GM19351 (cell line): ENCODE data around the gene ADPRHL1.
"Not testable (repeated sequence)": the region's sequence is repeated elsewhere in the genome, so short reads cannot be mapped to it uniquely, and the experiment has no call there.

Experiments
- ATAC-seq: cut with Tn5 transposase; IDR thresholded peaks from one replicate; pipeline ENCODE4 v1.9.1; 2021; ENCODE audit warnings: mild to moderate bottlenecking, moderate library complexity; ENCODE audit not compliant: unreplicated experiment

The ADPRHL1 gene

DNA sequence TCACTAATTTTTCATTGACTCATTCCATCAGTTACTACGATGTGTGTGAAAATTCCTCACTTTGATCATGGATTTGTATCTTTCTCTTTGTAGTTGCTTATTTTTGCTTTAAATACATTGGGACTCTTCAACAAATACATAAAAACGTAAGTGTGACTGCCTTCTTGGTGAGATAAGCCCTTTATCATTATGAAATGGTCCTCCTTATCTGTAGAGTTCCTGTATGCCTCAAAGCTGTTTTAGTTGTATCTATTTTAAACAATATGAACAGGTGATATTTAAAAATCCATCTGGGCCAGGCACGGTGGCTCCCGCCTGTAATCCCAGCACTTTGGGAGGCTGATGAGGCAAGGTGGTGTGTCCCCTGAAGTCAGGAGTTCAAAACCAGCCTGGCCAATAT is 25.9 kb upstream of the ADPRHL1 start:
- ATAC-seq: no peak

DNA sequence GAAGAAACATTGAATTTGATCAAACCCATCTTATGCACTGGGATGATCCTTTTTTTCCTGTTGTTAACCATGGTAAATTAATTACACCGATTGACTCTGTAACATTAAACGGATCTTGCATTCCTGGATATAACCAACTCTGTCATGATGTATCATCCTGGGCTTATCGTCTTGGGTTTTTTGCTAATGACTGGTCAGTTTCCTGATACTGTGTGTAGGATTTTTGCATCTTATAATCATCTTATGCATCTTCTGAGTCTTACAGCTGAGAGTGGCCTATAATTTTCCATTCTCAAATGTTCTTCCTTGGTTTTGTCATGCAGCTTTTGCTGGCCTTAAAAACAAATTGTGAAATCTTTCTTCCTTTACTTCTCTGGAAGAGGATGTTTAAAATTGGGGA is 24.4 kb upstream of the ADPRHL1 start:
- ATAC-seq: no peak

DNA sequence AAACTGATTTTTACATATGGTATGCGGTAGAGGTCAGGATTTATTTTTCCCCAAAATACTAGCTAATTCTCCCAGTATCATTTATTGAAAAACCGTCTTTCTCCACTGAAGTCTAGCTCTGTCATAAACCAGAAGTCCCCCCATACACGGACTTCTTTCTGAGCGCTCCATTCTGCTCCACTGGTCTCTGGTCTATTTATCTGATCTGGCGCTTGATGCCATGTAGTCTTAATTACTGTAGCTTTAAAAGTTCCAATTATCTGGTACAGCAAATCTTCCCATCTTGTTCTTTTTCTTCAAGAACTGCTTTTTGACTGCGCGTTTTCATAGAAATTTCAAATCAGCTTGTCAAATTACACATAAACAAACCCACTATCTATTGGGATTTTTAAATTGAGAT is 23.5 kb upstream of the ADPRHL1 start:
- no peak for ATAC-seq

DNA sequence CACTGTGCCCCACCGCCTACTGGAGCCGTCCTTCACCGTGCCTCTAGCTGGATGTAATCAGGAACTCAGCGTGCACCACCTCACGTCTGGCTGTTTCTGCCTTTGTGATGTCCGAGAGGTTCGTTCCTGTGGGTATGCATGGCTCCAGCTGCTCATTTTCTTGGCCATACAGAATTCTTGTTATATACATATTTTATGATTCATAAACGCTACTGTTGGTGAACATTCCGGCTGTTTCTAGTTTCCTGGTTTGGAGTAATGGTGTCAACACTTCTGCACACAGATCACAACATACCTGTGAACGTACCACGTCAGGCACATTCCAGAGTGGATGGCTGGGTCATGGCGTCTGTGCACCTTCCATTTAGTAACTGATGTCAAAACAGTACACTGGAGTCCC is 22.6 kb upstream of the ADPRHL1 start:
- ATAC-seq: no peak

DNA sequence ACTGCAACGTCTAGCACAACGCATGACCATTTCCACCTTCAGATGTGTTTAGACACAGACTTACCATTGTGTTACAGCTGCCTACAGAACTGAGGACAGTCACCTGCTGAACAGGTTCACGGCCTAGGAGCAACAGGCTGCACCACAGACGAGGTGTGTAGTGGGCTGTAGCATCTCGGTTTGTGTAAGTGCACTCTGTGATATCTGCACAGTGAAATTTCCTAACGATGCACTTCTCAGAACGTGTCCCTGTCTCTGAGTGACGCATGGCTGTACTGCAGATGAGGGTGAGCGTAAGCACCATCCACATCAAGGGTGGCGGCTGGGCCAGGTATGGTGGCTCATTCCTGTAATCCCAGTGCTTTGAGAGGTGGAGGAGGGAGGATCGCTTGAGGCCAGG is 22.0 kb upstream of the ADPRHL1 start:
- no peak for ATAC-seq

DNA sequence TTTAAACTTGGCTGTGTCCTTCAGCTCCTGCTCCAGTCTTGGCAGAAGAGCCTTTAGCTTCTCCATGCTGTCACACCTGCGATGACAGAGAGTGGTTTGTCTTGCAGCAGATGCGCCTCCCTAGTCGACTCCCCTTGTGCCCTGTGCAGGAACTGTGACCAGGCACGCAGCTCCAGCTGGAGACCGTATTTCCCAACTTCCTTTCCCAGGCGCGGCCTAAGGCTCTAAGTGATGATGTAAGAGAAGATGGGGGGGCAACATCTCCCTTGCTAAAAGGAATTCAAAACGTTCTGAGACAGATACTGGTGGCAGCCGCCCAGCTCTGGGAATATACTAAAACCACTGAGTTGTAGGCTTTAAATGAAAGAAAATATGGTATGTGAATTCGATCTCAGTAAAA is 20.9 kb upstream of the ADPRHL1 start:
- no peak for ATAC-seq

DNA sequence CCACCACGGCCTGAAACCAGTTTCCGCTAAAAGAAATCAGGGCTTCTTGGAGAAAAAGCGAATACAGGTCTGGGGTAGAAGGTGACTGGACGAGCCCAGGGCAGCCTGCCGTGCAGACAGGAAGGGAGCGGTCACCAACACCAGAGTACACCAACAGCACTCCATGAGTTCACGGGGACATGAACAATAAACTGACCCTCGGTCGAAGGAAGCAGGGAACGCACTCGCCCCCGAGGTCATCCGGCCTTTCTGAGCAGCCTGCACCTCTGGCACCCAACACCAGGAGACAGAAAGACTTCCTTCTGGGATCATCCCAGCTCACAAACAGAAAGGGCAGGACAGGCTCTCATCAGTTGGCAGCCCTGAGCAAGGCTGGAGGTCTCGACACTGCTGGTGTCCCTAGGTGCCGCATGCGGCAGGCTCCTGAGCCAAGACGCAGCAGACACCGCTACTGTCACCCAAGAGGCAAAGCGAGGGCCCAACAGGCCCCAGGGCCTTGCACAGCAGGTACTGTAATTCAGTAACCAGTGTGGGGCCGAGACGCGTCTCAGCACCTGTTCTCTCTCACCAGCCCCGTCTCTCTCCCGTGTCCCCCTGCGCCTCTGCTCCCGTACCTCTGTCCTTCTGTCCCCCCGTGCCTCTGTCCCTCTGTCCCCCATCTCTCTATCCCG is 19.2 kb upstream of the ADPRHL1 start:
- ATAC-seq: no peak

DNA sequence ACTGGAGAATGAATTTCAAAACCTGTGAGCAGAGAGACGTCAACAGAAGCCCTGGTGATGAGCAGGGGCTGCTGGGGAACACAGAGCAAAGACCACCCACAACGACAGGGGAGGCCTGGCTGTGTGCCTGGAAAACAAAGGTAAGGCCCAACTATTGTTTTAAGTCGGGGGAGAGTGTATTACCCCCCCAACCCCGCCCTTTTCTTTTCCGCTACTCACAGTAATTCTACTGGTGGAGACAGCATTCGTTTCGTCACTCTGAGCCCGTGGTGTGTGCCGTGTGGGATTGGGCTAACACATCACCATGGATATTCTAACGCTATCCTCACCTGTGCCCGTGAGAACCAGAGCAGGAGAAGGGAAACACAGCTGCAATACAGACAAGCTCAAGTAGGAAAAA is 18.6 kb upstream of the ADPRHL1 start:
- ATAC-seq: no peak

DNA sequence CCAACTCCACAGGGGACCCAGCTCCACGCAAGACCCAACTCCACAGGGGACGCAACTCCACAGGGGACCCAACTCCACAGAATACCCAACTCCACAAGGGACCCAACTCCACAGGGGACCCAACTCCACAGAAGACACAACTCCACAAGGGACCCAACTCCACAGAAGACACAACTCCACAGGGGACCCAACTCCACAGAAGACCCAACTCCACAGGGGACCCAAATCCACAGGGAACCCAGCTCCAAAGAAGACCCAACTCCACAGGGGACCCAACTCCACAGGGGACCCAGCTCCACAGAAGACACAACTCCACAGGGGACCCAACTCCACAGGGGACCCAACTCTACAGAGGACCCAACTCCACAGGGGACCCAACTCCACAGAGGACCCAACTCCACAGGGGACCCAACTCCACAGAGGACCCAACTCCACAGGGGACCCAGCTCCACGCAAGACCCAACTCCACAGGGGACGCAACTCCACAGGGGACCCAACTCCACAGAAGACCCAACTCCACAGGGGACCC is 17.4 kb upstream of the ADPRHL1 start:
- ATAC-seq: not testable (repeated sequence)

DNA sequence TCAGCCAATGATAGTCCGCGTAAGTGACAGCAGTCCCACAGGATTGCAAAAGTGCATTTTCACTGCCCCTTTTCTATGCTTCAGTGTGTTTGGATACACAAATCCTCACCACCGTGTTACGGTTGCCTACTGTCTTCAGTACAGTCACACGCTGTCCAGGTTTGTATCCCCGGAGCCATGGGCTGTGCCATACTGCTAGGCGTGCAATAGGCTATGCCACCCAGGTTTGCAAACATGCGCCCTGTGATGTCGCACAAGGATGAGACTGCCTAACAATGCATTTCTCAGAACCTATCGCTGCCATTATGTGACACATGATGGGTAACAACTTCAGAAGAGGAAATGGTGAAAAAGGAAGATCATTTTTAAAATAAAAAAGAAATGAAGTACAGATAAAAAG is 16.8 kb upstream of the ADPRHL1 start:
- no peak for ATAC-seq

DNA sequence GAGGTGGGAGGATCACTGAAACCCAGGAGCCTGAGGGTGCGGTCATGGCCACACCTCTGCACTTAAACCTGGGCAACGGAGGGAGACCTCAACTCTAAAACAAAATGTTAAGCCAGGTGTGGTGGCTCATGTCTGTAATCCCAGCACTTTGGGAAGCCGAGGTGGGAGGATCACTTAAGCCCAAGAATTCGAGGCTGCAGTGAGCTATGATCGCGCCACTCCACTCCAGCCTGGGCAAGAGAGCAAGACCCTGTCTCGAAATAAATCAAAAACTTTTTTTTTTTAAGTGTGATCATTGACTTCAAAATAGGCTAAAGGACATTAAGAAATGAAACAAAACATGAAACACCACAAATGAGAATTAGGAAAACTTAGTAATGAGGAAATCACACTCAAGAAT is 16.3 kb upstream of the ADPRHL1 start:
- ATAC-seq: no peak

DNA sequence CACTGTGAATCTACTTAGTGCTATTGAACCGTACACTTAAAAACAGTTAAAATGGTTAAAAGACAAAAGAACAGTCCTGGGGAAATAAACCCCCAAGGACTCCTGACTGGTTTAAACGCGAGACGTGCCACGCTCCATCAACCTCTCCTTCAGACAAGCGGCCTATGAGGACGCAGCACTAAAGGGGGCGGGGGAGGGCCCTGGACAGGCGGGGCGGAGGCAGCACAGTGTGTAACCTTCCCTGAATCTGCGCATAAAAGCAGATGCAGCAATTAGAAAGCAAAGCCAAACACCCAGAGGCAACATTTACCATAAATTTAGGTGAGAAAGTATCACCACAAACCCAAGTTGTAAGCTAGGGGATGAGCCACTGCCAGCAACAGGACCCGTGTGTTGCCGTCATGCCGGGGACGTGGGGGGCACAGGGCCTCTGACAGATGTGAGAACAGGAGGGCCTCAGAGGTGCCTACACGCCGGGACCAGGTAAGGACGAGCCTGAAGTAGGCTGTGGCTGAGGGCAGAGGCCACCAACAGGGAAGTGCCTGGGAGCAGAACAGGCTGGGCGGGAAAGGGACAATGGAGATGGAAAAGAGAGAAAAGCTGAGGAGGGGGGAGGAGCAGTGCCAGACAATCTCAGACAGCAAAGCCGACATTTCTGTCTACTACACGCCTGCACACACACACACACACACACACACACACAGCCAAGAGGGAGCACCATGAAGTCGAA is 15.3 kb upstream of the ADPRHL1 start:
- no peak for ATAC-seq

DNA sequence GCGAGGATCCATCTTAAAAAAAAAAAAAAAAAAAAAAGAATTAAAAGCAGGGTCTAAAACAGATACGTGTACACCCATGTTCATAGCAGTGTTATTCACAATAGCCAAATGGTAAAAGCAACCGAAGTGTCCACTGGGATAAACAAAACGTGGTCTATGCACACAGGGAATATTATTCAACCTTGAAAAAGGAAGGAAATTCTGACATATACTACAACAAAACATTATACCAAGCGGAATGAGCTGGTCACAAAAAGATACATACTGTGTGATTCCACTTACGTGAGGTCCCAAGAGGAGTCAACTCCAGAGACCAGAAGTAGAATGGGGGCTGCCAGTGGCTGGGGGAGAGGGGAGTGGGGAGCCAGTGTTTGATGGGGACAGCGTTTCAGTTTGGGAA is 14.7 kb upstream of the ADPRHL1 start:
- ATAC-seq: no peak

DNA sequence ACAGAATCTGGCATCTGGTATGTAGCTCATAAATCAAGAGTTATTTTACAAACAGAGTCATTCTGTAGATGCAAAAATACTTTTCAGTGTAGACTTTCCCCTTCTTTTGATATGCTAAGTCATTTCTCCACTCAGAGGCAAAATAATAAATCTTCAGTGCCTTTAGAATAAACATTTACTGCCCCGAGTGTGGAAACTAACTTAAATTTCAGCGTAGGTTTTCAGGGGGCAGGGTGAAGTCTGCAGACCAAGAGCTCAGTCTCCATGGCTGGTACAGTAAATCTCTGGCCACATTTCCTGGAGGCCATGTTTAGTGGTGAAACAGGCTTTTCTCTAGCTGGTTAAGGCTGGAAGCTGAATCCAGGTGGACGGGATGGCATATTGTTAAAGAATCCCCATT is 13.1 kb upstream of the ADPRHL1 start:
- ATAC-seq: no peak

DNA sequence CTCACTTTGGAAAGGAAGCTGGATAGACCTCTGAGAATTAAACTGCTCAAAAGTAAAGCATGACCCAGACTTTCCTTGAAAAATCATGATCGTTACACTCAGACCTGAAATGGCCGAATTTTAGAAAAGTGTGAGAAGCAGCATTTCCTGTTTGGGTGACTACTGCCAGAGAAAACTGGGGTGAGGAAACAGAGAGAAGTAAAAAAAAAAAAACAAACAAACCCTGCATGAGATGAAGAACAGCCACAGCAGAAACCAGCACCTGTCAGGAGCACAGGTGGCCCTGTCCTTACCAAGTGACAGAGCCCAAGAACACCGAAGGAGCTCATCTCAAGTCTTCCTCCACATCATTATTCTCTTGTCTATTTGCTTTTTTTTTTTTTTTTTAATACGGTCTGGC is 12.0 kb upstream of the ADPRHL1 start:
- no peak for ATAC-seq

DNA sequence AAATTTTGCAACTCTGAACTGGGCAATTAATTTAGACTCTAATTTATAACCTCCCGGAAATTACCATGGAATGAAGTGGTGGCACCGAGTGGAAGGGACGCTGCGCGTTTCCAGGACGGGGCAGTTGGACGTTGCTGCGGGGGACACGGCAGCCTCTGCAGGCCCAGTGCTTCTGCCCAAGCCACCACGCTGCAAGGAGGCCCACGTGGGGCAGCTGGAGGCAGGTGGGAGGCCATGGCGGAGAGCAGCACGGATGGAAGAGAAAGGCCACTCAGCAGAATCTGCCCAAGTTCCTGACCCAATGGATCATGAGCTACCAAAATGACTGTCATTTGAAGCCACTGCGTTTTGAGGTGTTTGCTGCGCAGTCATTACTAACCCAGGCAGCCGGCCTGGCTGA is 11.2 kb upstream of the ADPRHL1 start:
- ATAC-seq: no peak

DNA sequence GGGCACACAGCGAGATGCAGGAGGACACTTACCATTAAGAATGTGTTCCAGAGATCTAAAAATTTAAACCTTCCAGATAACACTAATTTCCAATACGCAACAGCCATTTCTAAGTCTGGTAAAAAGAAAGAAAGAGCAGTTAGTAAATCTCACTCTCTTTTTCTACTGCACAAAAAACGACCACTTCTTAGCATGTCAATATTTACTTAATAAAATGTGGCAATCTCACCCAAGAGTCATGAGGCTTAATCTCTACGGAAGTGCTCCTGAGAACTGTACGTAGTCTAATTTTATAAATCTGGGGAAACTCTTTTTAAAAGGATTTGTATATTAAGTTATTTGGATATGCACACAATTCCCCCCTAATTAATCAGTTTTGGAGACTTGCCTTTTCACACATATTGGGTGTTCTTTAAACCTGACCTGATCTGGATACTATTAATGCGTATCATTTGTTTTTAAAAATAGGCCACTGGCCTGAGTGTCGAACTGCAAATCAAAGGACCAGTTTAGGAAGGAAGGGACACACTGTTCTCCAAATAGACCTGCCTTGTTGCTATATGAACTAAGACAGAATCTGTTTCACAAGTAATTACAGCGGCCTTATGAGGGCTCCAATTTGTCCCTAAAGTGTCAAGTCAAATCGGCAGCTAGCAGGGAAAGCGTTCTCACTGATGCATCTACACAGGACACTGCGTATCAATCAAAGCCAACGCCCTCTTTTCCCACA is 7.9 kb upstream of the ADPRHL1 start:
- ATAC-seq: no peak

DNA sequence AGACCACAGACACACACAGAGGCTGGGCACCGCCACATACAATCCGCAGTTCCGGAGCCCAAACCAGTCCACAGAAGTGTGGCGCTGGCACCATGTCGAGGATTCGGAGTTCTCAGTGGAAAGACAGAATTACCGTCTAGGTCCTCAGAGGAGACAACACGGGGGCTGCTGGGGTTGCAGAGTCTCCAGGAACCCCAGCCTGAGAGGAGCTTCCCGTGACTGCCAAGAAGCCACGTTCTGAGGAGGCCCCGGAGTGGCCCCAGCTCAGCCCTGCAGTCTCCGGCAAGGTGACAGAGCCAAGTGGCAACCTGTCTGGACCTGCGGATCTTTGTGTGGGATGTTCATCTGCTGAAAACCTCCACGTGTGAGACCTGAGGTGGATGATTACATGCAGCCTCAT is 7.3 kb upstream of the ADPRHL1 start:
- ATAC-seq: no peak

DNA sequence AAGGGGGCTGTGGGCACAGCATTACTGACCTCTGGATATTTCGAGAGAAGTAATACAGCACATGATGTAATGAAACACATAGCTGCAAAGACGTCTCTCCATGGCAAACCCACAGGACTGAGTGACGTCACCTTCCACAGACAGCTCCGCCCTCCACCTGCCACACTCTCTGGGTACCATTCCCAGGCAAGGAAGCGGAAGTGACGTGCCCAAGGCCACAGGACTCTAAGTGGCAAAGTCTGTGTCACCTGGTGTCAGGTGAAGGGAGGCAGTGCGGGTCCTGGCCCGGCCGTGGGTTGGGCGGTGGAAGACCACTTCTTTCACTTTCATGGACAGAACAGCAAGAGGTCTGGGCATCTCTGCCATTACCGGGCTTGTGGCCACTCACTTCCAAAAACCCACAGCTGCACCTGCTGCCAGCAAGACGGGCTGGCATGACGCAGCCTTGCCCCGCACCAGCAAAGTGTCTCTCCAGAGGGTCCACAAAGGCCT is 6.8 kb upstream of the ADPRHL1 start:
- no peak for ATAC-seq

DNA sequence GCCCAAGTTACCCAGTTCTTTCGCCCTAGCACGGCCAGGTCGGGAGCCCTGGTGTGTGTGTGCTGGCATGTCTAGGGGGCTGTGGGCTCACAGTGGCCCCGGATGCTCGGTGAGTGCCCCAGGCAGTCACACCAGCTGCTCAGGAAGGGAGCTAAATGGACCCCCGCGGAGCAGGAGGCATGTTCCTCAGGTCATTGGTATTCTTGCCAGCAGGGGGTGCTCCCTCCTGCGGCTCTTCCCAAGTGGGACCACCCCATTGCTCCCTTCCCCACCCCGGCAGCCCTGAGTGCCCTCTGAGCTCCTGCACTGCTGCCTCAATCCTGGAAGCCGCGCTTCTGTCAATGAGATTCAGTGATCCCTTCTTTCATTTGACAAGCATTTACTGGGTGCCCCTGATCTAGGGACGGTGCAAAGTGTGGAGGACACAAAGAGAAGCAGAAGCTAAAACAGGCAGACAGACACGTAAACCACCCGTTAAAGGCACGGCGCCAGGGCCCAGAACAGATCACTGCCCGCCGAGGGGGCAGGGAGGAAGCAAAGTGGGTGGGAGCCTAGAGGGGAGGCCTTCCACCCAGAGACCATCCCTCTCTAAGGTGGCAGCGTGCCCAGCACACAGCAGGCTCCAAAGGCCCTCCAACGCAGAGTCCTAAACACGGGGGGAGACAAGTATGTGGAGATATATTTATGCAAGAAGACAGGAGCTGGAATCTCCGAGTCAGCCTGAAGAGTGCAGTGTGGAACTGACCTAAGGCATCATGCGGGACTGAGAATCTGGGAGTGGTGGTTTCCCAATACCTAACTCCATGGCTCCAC is 5.2 kb upstream of the ADPRHL1 start:
- ATAC-seq: no peak

DNA sequence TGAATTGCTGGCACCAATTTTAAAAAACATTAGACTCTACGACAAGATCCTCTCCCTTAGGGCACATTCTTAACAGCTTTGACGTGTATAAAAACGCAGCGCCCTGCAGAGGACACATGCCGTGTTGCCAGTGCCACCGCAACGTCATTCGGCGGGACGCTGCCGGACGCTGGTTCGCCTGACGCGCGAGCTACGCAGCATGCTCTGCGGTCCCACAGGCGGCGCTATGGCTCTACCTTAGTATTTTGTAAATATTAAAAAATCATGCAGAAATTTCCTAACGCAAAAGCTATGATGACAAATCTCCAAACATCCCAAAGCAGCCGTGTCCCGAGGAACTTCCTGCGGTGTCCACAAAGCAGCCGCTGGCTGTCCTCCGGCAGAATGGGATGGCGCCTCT is 4.2 kb upstream of the ADPRHL1 start:
- ATAC-seq: no peak
